Prostate gland (tissue), 2 donors: ENCODE results near the gene CACNA1A.

Source experiments
- CTCF ChIP-seq, 4 experiments: fragments of 200-600 bp in 2 of 4; fragments of 450-650 bp in 2 of 4; sonication (generic) in 2 of 4; IDR thresholded peaks; 1 replicate in 3 of 4; 2 replicates in 1 of 4; pipeline ENCODE4 v1.5.1; 2016 to 2019; ENCODE audit warnings: antibody characterized with exemption in 4 of 4, mild to moderate bottlenecking in 2 of 4, moderate library complexity in 2 of 4
- POLR2A ChIP-seq: fragments of 450-650 bp; IDR thresholded peaks from one replicate; pipeline ENCODE4 v1.6.1; 2016; ENCODE audit warnings: antibody characterized with exemption, mild to moderate bottlenecking
- POLR2AphosphoS5 ChIP-seq: sonication (generic); formaldehyde crosslinking; IDR thresholded peaks from one replicate; pipeline ENCODE4 v1.6.1; 2017; ENCODE audit warnings: antibody characterized with exemption

DNA sequence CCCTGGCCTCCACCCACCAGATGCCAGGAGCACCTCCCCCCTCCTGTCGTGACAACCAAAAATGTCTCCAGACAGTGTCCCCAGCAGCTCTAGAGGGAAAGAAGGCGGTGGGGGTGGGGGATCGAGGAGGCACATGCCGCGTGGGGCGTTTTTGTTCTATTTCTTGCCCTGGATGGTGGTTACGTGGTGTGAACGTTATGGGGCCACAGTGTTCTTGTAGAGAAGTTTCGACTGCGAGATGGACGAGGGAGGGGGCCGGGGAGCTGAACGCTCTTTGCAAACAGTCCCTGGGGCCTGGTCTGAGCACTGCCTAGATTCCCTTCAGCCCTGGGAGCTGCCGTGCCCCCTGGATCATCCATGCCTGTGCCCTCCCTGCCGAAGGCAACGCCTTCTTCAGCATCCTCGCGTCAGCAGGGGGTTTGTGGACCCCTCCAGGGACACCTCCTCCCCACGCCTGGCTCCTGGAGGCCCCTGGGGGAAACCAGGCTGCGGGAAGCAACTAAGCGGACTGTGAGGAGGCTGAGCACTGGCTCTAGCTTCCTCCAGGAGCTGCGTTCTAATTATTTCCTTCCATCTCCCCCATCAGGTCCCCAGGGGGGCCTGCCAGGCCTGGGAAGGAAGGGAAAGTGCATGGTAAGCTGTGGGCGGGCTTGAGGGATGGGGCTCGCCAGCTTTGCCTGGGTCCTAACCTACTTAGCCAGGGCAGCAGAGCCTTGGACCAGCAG is 224.6 kb downstream of the CACNA1A start:
- TF ChIP-seq CTCF (IDR thresholded peaks at IDR 0.05): no peak
- TF ChIP-seq POLR2AphosphoS5: no peak
- TF ChIP-seq POLR2A: no peak
